NT2/D1 (cell line): ENCODE measurements around the gene BPTF.
A peak's percentile ranks its signal among the peaks of the same experiment; 100 is the strongest.

Source experiments
- DNase-seq: peaks from one replicate; pipeline ENCODE4 v3.0.0-alpha.2; 2011; ENCODE audit warnings: low read depth, low spot score
- H3K27me3 ChIP-seq: 2 replicates; pipeline ENCODE4 v1.6.0; 2011; ENCODE audit warnings: mild to moderate bottlenecking; ENCODE audit not compliant: insufficient read length, insufficient read depth
- H3K36me3 ChIP-seq: 2 replicates; pipeline ENCODE4 v1.6.1; 2011; ENCODE audit warnings: mild to moderate bottlenecking, low read length, mixed read lengths; ENCODE audit not compliant: insufficient read depth, insufficient read length
- H3K4me1 ChIP-seq: 2 replicates; pipeline ENCODE4 v1.5.1; 2011; ENCODE audit not compliant: insufficient read depth, insufficient read length
- H3K4me3 ChIP-seq: 2 replicates; pipeline ENCODE4 v1.5.1; 2011; ENCODE audit warnings: low read depth; ENCODE audit not compliant: insufficient read length
- H3K9ac ChIP-seq: 2 replicates; pipeline ENCODE4 v1.6.0; 2011; ENCODE audit warnings: low read depth; ENCODE audit not compliant: insufficient read length
- H3K9me3 ChIP-seq: 2 replicates; pipeline ENCODE4 v1.5.1; 2011; ENCODE audit warnings: mild to moderate bottlenecking, low read length; ENCODE audit not compliant: insufficient read depth
- SUZ12 ChIP-seq: IDR thresholded peaks from 2 replicates; pipeline ENCODE4 v1.6.1; 2011; ENCODE audit not compliant: insufficient read length, insufficient read depth; ENCODE audit errors: extremely low read depth
- YY1 ChIP-seq: IDR thresholded peaks from 2 replicates; pipeline ENCODE4 v1.6.1; 2011; ENCODE audit not compliant: insufficient read length, insufficient read depth
- ZNF274 ChIP-seq: IDR thresholded peaks from 2 replicates; pipeline ENCODE4 v1.6.1; 2011; ENCODE audit warnings: mild to moderate bottlenecking, low read depth, low read length

The BPTF gene, protein sequence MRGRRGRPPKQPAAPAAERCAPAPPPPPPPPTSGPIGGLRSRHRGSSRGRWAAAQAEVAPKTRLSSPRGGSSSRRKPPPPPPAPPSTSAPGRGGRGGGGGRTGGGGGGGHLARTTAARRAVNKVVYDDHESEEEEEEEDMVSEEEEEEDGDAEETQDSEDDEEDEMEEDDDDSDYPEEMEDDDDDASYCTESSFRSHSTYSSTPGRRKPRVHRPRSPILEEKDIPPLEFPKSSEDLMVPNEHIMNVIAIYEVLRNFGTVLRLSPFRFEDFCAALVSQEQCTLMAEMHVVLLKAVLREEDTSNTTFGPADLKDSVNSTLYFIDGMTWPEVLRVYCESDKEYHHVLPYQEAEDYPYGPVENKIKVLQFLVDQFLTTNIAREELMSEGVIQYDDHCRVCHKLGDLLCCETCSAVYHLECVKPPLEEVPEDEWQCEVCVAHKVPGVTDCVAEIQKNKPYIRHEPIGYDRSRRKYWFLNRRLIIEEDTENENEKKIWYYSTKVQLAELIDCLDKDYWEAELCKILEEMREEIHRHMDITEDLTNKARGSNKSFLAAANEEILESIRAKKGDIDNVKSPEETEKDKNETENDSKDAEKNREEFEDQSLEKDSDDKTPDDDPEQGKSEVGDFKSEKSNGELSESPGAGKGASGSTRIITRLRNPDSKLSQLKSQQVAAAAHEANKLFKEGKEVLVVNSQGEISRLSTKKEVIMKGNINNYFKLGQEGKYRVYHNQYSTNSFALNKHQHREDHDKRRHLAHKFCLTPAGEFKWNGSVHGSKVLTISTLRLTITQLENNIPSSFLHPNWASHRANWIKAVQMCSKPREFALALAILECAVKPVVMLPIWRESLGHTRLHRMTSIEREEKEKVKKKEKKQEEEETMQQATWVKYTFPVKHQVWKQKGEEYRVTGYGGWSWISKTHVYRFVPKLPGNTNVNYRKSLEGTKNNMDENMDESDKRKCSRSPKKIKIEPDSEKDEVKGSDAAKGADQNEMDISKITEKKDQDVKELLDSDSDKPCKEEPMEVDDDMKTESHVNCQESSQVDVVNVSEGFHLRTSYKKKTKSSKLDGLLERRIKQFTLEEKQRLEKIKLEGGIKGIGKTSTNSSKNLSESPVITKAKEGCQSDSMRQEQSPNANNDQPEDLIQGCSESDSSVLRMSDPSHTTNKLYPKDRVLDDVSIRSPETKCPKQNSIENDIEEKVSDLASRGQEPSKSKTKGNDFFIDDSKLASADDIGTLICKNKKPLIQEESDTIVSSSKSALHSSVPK (N-terminal part only)

GRCh38 chr17:67824735-67825626 is at the start of gene BPTF:
Gene BPTF, plus strand, starts transcription at chr17:67825503. Its CDS starts 222 bp downstream, at chr17:67825725.
- no peak for TF ChIP-seq SUZ12
- TF ChIP-seq YY1: peak; percentile 69
- no peak for TF ChIP-seq ZNF274
- Histone ChIP-seq H3K9me3 (no peaks in the 10 kb centered on the region), H3K27me3 (peaks cover 8% of the 10 kb centered on the region), H3K36me3 (peaks cover 7% of the 10 kb centered on the region), H3K4me3 (peak within 1 kb of the TSS; percentile 88), H3K4me1 (no peaks in the 10 kb centered on the region), H3K9ac (peak within 1 kb of the TSS; percentile 98)
- peak; percentile 85 for DNase-seq

DNA sequence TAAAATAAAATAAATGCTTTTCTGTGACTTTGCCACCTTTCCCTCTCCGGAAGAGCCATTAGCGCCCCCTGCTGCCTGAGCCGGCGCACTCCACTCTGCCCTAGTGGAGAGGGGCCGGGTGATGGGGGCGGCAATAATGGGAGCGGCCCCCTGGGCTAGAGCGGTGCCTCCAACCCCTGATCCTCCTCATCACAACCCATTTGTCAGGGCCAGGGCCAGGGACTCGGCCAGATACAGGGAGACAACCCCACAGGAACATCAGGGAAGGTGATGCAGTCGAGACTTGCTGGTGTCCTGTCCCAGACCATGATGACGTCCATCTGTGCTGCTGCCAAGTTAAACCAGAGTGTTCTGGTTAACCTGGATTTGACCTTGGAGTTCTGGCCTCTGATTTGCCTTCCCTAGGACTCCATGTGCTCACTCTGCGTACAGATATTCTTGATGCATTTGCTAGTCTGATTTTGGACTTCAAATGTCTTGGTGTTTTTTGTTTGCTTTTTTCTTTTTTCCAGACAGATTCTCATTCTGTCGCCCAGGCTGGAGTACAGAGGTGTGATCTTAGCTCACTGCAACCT is 46.1 kb upstream of the BPTF start:
- Histone ChIP-seq H3K36me3 (no peaks in the 10 kb centered on the region), H3K9me3 (no peaks in the 10 kb centered on the region), H3K4me1 (no peaks in the 10 kb centered on the region), H3K9ac (peak overlapping the region; percentile 0), H3K4me3 (no peak overlapping the region), H3K27me3 (no peaks in the 10 kb centered on the region)
- DNase-seq: no peak
- TF ChIP-seq ZNF274 (no peak), YY1 (no peak), SUZ12 (no peak)

GRCh38 chr17:67784364-67785121 is 40.8 kb upstream of the BPTF start:
- no peaks in the 10 kb centered on the region for H3K36me3 ChIP-seq
- no peaks in the 10 kb centered on the region for H3K4me1 ChIP-seq
- no peak overlapping the region for H3K4me3 ChIP-seq
- no peak for TF ChIP-seq YY1
- TF ChIP-seq ZNF274: no peak
- no peak for TF ChIP-seq SUZ12
- H3K9me3 ChIP-seq: no peaks in the 10 kb centered on the region
- no peak overlapping the region for H3K9ac ChIP-seq
- DNase-seq: no peak
- H3K27me3 ChIP-seq: no peaks in the 10 kb centered on the region

- no peaks in the 10 kb centered on the region for H3K27me3 ChIP-seq
- TF ChIP-seq SUZ12: no peak
- TF ChIP-seq ZNF274: no peak
- no peak for TF ChIP-seq YY1
- H3K36me3 ChIP-seq: no peaks in the 10 kb centered on the region
- H3K4me1 ChIP-seq: no peaks in the 10 kb centered on the region
- no peak overlapping the region for H3K9ac ChIP-seq
- no peak overlapping the region for H3K4me3 ChIP-seq
- no peak for DNase-seq
- no peaks in the 10 kb centered on the region for H3K9me3 ChIP-seq
Observed at GRCh38 chr17:67785122-67785477, 40.2 kb upstream of the BPTF start.

- Histone ChIP-seq H3K4me1 (no peaks in the 10 kb centered on the region), H3K4me3 (no peak overlapping the region), H3K9ac (no peak overlapping the region), H3K36me3 (no peaks in the 10 kb centered on the region), H3K9me3 (no peaks in the 10 kb centered on the region), H3K27me3 (no peaks in the 10 kb centered on the region)
- no peak for DNase-seq
- no peak for TF ChIP-seq ZNF274
- TF ChIP-seq YY1: no peak
- TF ChIP-seq SUZ12: no peak
Observed at GRCh38 chr17:67785504-67785903, 39.8 kb upstream of the BPTF start.
